Iris pigment epithelial cell (primary cell): ENCODE measurements around the gene IL34.
A peak's percentile ranks its signal among the peaks of the same experiment; 100 is the strongest.
"Not testable (repeated sequence)": the region's sequence is repeated elsewhere in the genome, so short reads cannot be mapped to it uniquely, and the experiment has no call there.

ENCODE experiments used
- DNase-seq: peaks from one replicate; pipeline ENCODE4 v3.0.0-alpha.2; 2011; ENCODE audit warnings: low read depth

The IL34 gene

GRCh38 chr16:70646260-70647241 is at the start of gene IL34:
Gene IL34 (plus strand): TSS chr16:70646559. CDS start chr16:70646948, 389 bp downstream.
- DNase-seq, result no peak

DNA sequence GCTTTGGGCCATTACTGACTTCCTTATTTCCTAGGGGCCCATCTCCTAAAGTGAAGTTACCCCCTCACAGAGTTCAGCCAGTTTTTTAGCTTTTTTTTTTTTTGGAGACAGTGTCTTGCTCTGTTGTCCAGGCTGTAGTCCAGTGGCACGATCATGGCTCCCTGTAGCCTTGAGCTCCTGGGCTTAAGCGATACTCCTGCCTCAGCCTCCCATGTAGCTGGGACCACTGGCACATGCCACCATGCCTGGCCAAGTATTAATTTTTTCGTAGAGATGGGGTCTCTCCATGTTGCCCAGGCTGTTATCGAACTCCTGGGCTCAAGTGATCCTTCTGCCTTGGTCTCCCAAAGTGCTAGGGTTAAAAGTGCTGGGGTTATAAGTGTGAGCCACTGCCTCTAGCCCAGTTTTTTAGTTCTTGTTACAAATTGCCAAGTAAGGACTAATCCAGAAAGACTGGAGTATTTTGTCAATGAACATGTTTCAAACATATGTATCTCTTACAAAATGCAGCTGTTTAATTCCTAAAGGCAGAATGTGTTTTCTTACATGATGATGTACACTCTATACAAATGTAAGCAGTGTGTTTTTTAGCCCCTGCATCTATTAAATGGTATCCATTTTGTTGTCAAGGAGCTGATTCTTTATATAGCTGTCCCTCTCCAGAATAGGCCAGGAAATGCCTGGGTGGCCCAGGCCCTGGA is 49.1 kb upstream of the IL34 start:
- DNase-seq, result no peak

DNA sequence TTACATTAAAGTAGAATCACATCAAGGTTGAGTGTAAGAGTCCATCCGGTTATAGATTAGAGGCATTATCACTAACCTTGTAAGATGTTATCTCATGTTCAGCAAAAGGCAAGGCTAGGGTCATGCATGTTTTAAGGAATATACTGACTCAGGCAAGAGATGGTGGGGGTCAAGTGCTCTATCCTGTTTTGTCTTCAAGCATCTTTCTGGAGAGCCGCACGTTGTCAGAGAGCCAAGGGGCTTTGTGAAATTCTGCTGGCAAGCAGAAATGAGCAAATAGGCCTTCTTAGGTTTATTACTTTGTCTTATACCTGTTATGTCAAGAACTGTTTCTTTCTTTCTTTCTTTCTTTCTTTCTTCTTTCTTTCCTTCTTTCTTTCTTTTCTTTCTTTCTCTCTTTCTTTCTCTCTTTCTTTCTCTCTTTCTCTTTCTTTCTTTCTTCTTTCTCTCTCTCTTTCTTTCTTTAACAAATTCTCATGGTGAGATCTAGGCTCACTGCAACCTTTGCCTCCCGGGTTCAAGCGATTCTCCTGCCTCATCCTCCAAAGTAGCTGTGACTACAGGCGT is 47.3 kb upstream of the IL34 start:
- DNase-seq, result peak; percentile 26

- no peak for DNase-seq
Observed at GRCh38 chr16:70600730-70601129, 45.6 kb upstream of the IL34 start.

- DNase-seq, result peak; percentile 48
Observed at GRCh38 chr16:70601576-70602575, 44.5 kb upstream of the IL34 start.

DNA sequence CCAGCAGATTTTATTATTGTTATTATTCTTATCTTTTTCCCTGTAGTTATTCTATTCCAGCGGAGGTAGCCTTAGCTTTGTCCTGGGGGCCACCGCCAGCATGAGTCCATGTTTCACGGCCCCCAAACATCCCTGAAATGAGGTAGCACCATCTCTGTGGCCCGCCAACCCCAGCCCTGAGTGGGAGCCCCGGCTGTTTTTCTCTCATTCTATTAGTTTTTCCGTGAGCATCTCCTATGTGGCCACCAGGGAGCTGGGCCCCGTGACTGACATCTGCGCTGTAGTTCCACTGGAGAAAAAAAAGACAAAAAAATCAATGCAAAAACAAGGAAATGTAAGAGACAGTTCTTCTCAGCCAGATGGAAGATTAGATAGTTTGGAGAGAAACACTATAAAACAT is 43.5 kb upstream of the IL34 start:
- DNase-seq, result no peak

DNA sequence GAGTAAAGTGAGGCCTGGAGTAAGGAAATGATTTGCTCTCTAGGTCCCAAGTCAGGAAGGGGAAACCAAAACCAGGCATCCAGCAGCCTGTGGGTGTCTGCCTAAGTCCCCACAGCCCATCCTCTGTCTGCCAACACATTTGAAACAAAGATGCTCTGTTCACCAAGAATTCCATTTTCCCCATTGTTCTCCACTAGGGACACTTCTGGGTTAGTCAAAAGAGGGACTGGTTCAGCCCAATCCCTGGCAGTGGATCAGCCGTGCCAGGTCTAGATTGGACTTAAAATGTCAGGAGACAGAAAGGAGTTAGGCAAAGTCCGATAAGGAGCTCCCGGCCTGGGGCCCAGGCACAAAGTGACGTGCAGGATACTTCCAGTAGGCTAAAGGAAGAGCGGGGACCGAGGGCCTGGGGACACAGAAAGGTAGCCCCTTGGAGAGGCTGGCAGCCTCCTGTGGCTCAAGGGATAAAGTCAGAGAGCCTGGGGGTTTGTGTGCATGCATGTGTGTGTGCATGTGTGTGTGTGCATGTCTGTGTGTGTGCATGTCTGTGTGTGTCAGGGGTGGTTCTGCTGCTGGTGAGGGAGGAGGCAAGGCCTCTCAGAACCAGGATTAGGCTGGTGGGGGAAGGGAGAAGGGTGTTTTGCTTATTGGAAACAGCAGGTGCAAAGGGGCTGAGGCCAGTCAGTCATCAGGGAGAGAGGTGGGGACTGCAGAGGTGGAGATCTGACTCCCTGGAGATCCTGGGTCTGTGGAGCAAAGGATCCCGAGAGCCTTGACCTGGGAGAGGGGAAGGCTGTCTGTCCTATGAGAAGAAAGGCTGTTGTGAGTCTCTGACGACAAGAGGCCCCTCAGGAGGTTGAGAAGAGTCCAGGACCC is 41.7 kb upstream of the IL34 start:
- no peak for DNase-seq

DNA sequence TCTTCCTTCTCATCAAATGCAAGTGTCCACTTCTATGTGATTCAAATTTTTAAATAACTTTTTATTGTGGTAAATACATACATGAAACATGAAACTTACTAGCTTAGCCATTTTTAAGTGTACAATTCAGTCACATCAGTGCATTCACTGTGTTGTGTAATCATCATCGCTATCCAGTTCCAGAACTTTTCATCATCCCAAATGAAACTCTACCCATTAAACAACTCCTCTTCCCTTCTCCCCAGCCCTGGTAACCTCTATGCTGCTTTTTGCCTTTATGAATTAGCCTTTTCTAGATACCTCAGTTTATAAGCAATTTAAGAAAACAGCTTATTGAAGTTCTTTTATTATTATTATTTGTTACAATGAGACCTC is 41.1 kb upstream of the IL34 start:
- DNase-seq, result no peak

GRCh38 chr16:70608521-70608920 is 37.8 kb upstream of the IL34 start:
- DNase-seq, result no peak

DNA sequence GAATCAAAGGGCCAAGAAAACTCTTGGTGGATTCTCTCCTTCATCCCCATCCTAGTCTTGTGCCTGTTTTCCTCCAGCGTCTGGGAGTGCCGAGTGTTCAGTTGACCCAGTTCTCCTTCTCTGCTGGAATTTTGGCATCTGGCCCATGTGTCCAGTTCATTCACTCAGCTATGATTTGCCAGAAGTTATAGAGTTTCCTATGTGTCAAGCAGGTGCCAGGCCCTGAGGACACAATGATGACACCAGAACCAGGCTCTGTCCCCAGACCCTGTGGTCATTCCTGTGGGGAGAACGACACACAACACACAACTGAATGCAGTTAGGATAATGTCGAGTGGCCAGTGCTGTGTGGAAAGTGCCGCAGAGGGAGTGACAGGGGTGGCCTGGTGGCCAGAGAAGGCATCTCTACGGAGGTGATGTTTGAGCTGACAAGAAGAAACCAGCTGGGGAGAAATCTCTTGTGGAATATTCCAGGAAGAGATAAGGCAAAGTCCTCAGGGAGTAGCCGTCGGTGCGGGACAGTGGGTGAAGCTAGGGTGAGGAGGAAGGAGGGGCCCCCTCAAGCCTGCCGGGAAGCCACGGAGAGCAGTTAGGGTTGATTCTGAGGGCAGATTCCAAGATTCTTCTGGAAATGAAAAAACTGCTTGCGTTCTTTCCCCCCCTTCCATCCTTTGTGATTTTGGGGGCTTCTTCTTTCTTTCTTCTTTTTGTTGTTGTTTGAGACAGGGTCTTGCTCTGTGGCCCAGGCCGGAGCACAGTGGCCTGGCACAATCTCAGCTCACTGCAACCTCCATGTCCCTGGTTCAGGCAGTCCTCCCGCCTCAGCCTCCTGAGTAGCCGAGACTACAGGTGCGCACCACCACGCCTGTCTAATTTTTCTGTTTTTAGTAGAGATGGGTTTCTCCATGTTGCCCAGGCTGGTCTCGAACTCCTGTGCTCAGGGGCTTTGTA is 35.8 kb upstream of the IL34 start:
- DNase-seq, result no peak

- DNase-seq, result no peak
Observed at GRCh38 chr16:70611224-70611598, 35.1 kb upstream of the IL34 start.

DNA sequence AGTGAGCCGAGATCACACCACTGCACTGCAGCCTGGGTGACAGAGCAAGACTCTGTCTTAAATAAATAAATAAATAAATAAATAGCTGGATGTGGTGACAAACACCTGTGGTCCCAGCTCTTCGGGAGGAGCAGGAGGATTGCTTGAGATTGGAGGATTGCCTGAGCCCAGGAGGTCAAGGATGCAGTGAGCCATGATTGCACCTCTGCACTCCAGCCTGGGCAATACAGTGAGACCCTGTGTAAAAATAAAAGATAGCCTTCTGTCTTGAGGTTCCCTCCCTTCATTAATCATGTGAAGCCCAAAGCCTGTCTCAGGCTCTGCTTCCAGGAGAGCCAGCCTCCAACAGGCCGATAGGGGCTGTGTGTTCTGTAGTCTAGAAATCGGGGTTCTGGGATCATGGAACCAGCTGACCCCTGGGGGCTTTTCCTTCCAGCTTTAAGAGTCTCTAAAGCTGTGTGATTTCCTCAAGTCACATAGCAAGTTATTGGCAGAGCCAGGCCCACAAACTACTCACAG is 34.5 kb upstream of the IL34 start:
- no peak for DNase-seq

GRCh38 chr16:70612931-70613330 is 33.4 kb upstream of the IL34 start:
- no peak for DNase-seq

DNA sequence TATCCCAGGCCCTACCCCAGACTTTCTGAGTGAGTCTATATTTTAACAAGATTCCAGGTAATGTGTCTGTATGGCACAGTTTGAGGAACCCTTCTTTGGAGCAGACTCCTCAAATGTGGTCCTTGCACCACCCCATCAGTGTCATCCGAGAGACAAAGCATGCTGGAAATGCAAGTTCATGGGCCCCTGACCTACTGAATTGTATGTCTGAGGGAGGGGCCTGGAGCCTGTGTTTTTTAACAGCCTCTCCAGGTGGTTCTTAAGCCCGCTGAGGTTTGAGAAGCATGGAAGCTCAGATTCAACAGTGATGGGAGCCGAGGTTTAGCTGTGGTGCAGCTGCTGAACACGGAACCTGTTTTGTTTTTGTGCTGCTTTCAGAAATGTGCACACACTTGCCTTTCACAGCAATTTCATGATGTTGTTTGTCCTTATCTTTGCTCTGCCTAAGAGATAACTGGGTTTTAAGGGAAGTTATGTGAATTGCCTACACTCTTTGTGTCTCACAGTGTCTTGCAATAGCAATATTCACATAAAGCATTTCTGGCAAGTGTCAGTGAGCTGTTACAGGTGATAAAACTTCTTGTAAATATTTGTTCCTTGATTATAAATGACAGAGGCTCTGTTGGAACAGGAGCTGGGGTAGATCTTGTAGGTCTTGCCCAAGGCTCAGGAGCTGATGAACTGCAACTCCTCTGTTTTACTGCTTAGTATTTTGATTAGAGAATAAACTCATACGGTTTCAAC is 32.0 kb upstream of the IL34 start:
- DNase-seq, result no peak

GRCh38 chr16:70615945-70616344 is 30.4 kb upstream of the IL34 start:
- DNase-seq, result no peak

GRCh38 chr16:70621864-70622263 is 24.5 kb upstream of the IL34 start:
- DNase-seq, result not testable (repeated sequence)

DNA sequence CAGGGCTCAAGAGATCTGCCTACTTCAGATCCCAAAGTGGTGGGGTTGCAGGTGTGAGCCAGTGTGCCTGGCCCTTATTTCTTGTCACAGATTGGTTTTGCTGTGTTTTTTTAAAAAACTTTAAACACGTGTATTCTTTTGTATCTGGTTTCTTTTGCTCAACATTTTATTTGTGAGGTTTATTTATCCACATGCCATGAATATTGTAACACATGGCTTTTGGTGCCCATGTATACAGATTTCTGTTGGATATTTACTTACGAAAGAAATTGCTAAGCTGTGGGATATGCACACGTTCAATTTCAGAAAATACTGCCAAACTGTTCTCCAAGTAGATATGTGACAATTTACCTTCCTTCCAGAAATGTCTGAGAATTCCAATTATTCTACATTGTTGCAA is 18.7 kb upstream of the IL34 start:
- no peak for DNase-seq

DNA sequence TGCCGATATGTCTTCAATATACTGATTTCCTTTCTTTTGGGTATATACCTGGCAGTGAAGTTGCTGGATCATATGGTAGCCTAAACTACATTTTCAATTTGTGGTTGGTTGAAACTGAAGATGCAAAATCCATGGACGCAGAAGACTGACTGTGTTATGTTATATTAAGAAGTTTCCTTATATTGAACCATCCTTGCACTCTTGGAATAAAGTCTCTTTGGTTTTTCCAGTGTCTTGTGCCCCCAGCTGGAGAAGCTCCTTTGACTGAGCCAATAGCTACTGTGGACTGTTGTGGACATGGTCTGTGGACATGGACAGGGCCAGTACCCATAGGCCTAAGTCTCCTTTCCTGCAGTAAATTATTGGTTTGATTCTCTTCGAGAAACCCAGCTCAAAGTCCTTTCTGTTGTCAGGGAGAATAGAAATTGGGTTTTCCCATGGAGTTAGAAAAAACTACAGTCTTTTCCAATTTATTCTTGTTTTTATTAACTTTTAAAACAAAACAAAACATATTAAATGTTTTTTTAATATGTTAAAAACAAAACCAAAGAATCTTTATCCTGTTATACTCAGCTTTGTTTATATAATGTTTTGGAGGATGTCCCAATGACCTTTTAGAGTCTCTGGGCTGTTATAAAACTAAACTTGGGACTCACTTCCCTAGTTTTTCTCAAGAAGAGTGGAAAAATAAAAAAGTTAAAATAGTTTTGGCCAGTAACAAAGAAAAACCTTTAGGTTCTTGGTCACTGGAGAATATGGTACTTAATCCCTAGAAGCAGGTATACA is 15.2 kb upstream of the IL34 start:
- DNase-seq, result no peak
